Measurements from ENCODE around the gene HAPLN1. TPM values are rescaled to one million over a fixed set of nuclear protein-coding genes. Genes with fewer than 3 reads are reported as not detected.

The HAPLN1 gene
- polyA plus RNA-seq, 2 of the 4 experiments (the other 2 are of a cell fraction) = not detected

DNA sequence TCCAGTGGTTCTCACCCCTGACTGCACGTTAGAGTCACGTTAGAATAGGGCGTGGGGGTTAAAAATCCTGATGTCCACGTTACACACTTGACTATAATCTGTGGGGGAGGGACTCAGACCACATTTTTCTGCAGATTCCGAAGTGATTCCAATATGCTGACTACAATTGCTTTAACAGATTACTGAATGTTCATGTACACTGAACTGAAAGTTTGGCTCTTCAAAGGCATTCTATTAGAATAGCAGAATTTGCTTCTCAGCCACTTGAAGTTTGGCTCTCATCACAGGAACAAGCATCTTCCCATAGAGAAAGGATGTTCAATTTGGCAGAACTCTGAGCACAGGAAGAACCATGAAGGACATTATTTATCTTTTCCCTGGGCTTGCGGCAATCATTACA lies 84.5 kb downstream of the HAPLN1 start:
- H3K4me3 ChIP-seq = no peak overlapping the region
- TF ChIP-seq MYC (IDR thresholded peaks at IDR 0.05; ENCODE audit: borderline replicate concordance, low read length) = no peak
- no peak for TF ChIP-seq ZSCAN20 (CRISPR knock-in tag; IDR thresholded peaks at IDR 0.05)
- CTCF ChIA-PET = no interaction called here
- FAIRE-seq (no peak), DNase-seq (ENCODE audit: low read depth in 1 of 2, low spot score in 1 of 2) (no peak), ATAC-seq (no peak)
- no peak overlapping the region for H3K4me2 ChIP-seq
- no peak overlapping the region for H3K27ac ChIP-seq
- H3K9me3 ChIP-seq = no peaks in the 10 kb centered on the region
- 27% methylated on average over 6 of the region's 6 CpGs for WGBS (ENCODE audit: missing lambda C conversion rate)
- POLR2A ChIA-PET = no interaction called here
- peaks cover 9% of the 10 kb centered on the region; the same call in 1 of the 3 replicates for H3K4me1 ChIP-seq

DNA sequence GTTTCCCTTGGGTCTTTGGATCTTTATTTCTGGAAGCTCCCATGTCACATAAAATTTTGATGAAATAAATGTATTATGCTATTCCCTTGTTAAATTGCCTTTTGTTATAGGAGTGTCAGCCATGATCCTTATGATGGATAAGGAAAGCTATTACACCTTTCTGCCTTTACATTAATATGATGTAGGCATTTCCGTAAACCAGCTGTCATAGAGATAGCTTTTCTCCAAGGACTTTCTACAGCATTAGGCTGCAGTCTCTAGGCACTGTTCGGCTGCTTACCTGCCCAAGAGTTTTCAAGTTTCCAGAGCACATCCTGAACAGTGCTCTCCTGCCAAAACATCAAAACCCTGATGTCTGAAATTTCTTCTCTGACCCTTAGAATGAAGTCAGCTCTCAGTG lies 87.4 kb downstream of the HAPLN1 start:
- CTCF ChIA-PET = no interaction called here
- POLR2A ChIA-PET = no interaction called here
- FAIRE-seq = no peak

DNA sequence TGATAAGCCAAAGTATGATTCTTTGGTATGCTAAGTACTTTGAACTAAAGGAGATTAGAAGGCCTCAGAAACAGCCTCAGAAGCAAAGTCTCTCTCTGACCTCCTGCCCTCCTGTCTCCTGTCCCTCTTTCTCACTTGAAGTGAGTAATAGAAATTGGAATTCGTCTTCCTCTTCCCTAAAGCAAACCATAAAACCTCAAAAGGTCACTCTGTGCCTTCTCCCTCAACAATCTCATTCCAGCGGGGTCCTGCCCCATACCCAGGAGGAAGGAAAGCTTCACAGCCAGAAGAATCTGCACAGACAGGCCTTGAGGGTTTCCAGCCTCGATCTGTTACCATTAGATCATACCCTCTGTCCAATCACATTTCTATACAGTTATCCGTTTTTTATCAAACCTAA lies 87.8 kb downstream of the HAPLN1 start:
- H3K27ac ChIP-seq = no peak overlapping the region
- H3K4me1 ChIP-seq = peaks cover 9% of the 10 kb centered on the region; the same call in 1 of the 3 replicates
- DNase-seq (ENCODE audit: low read depth in 1 of 2, low spot score in 1 of 2) = peak in 1 of 2 experiments; percentile 7
- CTCF ChIA-PET = no interaction called here
- POLR2A ChIA-PET = no interaction called here
- no peaks in the 10 kb centered on the region for H3K9me3 ChIP-seq
- WGBS (ENCODE audit: missing lambda C conversion rate) = 25% methylated on average over 4 of the region's 4 CpGs
- peak overlapping the region; percentile 32 for H3K4me2 ChIP-seq
- peak in 1 of 2 experiments; percentile 54; a peak in 2 of 6 replicates for ATAC-seq
- FAIRE-seq = no peak
- TF ChIP-seq FOSL2 (IDR thresholded peaks at IDR 0.05) = no peak
- no peak for TF ChIP-seq FOSL2 (CRISPR knock-in tag; IDR thresholded peaks at IDR 0.05)
- no peak for TF ChIP-seq ZNF302 (CRISPR knock-in tag; IDR thresholded peaks at IDR 0.05)
- no peak for TF ChIP-seq RAD21 (conservative IDR thresholded peaks at IDR 0.05 in 1 of 2, IDR thresholded peaks at IDR 0.05 in 1 of 2)
- TF ChIP-seq, protein P1, sequence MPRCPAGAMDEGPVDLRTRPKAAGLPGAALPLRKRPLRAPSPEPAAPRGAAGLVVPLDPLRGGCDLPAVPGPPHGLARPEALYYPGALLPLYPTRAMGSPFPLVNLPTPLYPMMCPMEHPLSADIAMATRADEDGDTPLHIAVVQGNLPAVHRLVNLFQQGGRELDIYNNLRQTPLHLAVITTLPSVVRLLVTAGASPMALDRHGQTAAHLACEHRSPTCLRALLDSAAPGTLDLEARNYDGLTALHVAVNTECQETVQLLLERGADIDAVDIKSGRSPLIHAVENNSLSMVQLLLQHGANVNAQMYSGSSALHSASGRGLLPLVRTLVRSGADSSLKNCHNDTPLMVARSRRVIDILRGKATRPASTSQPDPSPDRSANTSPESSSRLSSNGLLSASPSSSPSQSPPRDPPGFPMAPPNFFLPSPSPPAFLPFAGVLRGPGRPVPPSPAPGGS (IDR thresholded peaks at IDR 0.05) = no peak
- TF ChIP-seq RFX5 (IDR thresholded peaks at IDR 0.05) = no peak
- TF ChIP-seq, protein P2, sequence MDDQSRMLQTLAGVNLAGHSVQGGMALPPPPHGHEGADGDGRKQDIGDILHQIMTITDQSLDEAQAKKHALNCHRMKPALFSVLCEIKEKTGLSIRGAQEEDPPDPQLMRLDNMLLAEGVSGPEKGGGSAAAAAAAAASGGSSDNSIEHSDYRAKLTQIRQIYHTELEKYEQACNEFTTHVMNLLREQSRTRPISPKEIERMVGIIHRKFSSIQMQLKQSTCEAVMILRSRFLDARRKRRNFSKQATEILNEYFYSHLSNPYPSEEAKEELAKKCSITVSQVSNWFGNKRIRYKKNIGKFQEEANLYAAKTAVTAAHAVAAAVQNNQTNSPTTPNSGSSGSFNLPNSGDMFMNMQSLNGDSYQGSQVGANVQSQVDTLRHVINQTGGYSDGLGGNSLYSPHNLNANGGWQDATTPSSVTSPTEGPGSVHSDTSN (IDR thresholded peaks at IDR 0.05) = no peak
- H3K4me3 ChIP-seq = no peak overlapping the region

More for the DNA sequence above, 87.4 kb downstream of the HAPLN1 start:
- H3K27ac ChIP-seq = no peak overlapping the region
- DNase-seq (ENCODE audit: low read depth in 1 of 2, low spot score in 1 of 2) (no peak), ATAC-seq (no peak)
- no peak overlapping the region for H3K4me3 ChIP-seq
- 88% methylated on average over 2 of the region's 2 CpGs for WGBS (ENCODE audit: missing lambda C conversion rate)
- H3K9me3 ChIP-seq = no peaks in the 10 kb centered on the region
- peaks cover 9% of the 10 kb centered on the region; the same call in 1 of the 3 replicates for H3K4me1 ChIP-seq
- TF ChIP-seq RCOR1 (IDR thresholded peaks at IDR 0.05; ENCODE audit: low read depth, low read length) (no peak), EHMT2 (IDR thresholded peaks at IDR 0.05; ENCODE audit: low read depth) (no peak), CHD4 (IDR thresholded peaks at IDR 0.05; ENCODE audit: borderline replicate concordance) (no peak), KDM1A (IDR thresholded peaks at IDR 0.05; ENCODE audit: low read depth) (no peak), ZNF302 (CRISPR knock-in tag; IDR thresholded peaks at IDR 0.05) (no peak), FOSB (CRISPR knock-in tag; IDR thresholded peaks at IDR 0.05) (no peak), NPAS2 (CRISPR knock-in tag; IDR thresholded peaks at IDR 0.05; ENCODE audit: borderline replicate concordance) (no peak), TP53 (CRISPR knock-in tag; IDR thresholded peaks at IDR 0.05) (no peak)
- TF ChIP-seq, protein P3, sequence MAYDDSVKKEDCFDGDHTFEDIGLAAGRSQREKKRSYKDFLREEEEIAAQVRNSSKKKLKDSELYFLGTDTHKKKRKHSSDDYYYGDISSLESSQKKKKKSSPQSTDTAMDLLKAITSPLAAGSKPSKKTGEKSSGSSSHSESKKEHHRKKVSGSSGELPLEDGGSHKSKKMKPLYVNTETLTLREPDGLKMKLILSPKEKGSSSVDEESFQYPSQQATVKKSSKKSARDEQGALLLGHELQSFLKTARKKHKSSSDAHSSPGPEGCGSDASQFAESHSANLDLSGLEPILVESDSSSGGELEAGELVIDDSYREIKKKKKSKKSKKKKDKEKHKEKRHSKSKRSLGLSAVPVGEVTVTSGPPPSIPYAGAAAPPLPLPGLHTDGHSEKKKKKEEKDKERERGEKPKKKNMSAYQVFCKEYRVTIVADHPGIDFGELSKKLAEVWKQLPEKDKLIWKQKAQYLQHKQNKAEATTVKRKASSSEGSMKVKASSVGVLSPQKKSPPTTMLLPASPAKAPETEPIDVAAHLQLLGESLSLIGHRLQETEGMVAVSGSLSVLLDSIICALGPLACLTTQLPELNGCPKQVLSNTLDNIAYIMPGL (CRISPR knock-in tag; IDR thresholded peaks at IDR 0.05; ENCODE audit: borderline replicate concordance) = no peak
- H3K4me2 ChIP-seq = peak overlapping the region; percentile 32

Data from A549 (cell line).